ENCODE results near the gene TMEM87B. TPM values are rescaled to one million over a fixed set of nuclear protein-coding genes. Genes with fewer than 3 reads are reported as not detected.

Gene TMEM87B
- total RNA-seq, 4 donors from 2014 or later = 20.8 to 31.4 (median 26.5) TPM

DNA sequence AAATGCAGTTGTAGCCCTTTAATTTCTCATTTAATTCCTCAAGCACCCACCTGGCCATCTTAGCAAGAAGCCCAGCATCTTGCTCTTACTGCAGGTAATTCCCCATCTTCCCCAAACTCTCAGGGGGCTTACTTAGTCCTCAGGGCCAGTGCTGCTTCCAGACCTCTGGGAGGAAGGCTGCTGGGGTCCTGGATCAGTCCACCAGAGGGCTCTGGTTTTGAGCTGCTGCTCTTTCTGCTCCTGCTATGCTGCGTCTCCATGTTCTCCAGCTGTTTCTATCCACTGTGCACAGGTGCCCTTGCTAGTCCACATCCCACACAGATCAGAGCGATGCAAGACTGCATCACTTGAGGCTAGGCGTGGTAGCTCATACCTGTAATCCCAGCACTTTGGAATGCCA, 34.5 kb upstream of the TMEM87B start:
- Histone ChIP-seq H3K4me1 (no peaks in the 10 kb centered on the region), H3K27ac (no peak overlapping the region), H3K36me3 (peaks cover 36% of the 10 kb centered on the region), H3K9me3 (no peaks in the 10 kb centered on the region), H3K27me3 (no peaks in the 10 kb centered on the region), H3K4me3 (no peak overlapping the region)
- no peak for TF ChIP-seq POLR2A (IDR thresholded peaks at IDR 0.05)
- TF ChIP-seq, protein P1, sequence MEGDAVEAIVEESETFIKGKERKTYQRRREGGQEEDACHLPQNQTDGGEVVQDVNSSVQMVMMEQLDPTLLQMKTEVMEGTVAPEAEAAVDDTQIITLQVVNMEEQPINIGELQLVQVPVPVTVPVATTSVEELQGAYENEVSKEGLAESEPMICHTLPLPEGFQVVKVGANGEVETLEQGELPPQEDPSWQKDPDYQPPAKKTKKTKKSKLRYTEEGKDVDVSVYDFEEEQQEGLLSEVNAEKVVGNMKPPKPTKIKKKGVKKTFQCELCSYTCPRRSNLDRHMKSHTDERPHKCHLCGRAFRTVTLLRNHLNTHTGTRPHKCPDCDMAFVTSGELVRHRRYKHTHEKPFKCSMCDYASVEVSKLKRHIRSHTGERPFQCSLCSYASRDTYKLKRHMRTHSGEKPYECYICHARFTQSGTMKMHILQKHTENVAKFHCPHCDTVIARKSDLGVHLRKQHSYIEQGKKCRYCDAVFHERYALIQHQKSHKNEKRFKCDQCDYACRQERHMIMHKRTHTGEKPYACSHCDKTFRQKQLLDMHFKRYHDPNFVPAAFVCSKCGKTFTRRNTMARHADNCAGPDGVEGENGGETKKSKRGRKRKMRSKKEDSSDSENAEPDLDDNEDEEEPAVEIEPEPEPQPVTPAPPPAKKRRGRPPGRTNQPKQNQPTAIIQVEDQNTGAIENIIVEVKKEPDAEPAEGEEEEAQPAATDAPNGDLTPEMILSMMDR (IDR thresholded peaks at IDR 0.05) = no peak
- no peak for TF ChIP-seq POLR2AphosphoS5 (IDR thresholded peaks at IDR 0.05)
- TF ChIP-seq EP300 (IDR thresholded peaks at IDR 0.05) = no peak
- DNase-seq (ENCODE audit: low spot score in 2 of 2) = no peak
- WGBS = 93% methylated on average over 3 of the region's 3 CpGs

DNA sequence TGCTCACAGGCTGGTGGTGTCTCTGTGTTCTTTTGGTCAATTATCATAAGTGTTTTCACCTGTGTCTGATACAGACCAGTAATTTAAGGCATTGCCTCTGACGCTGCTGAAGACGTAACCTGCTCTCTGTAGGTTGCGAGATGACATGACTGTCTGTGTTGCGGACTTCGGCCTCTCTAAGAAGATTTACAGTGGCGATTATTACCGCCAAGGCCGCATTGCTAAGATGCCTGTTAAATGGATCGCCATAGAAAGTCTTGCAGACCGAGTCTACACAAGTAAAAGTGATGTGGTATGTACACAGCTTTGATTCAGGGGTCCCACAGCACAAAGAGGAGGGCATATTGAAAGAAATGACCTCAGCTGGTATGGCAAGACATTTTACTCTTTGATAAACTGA, 33.8 kb upstream of the TMEM87B start:
- H3K4me1 ChIP-seq = no peaks in the 10 kb centered on the region
- WGBS = 84% methylated on average over 10 of the region's 10 CpGs
- no peaks in the 10 kb centered on the region for H3K9me3 ChIP-seq
- TF ChIP-seq, protein P1 (IDR thresholded peaks at IDR 0.05) = no peak
- no peak for TF ChIP-seq EP300 (IDR thresholded peaks at IDR 0.05)
- TF ChIP-seq POLR2AphosphoS5 (IDR thresholded peaks at IDR 0.05) = no peak
- TF ChIP-seq POLR2A (IDR thresholded peaks at IDR 0.05) = no peak
- no peaks in the 10 kb centered on the region for H3K27me3 ChIP-seq
- peaks cover 35% of the 10 kb centered on the region for H3K36me3 ChIP-seq
- H3K4me3 ChIP-seq = no peak overlapping the region
- H3K27ac ChIP-seq = no peak overlapping the region
- DNase-seq (ENCODE audit: low spot score in 2 of 2) = no peak

DNA sequence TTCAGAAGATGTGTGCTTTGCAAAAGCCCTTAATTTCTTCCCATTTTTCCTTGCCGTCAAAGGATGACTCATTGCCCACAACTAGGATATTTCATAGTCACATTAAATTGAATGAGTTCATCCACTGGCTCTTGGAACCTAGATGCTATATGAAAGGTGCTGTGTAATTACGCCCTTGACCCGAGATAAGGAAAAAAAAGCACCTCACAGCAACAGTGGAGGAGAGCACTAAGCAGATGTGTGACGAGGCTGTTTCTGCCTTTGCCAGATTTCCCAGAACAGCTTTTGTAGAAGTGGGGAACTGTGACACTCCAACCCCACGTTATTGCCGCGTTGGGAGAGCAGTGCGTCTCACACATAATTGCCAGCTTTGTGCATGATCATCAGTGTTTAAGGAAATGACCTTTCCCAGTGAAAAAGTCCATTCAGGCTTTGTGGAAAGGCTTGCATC, 33.3 kb upstream of the TMEM87B start:
- DNase-seq (ENCODE audit: low spot score in 2 of 2) = no peak
- peaks cover 33% of the 10 kb centered on the region for H3K36me3 ChIP-seq
- H3K4me3 ChIP-seq = no peak overlapping the region
- WGBS = 89% methylated on average over 8 of the region's 8 CpGs
- H3K9me3 ChIP-seq = no peaks in the 10 kb centered on the region
- TF ChIP-seq POLR2AphosphoS5 (IDR thresholded peaks at IDR 0.05) = no peak
- TF ChIP-seq POLR2A (IDR thresholded peaks at IDR 0.05) = no peak
- H3K27me3 ChIP-seq = no peaks in the 10 kb centered on the region
- no peaks in the 10 kb centered on the region for H3K4me1 ChIP-seq
- no peak overlapping the region for H3K27ac ChIP-seq

DNA sequence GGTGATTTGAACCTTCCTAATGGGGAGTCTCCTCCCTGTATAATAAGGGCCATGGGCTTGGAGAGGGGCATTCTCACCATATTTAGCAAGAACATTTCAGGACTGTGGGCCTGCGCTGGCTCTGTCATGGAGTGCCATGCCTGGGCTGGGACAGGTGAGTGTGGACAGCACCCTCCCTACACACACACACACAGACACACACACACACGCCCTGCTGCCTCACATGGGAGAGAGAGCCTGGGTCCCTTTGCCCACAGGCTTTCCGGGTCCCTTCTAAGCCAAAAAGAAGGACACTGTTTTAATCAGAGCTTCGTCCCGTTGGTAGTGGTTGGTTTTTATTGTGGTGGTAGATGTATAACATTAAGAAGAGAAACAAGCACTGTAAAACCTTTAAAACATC, 31.4 kb upstream of the TMEM87B start:
- TF ChIP-seq, protein P1 (IDR thresholded peaks at IDR 0.05) = no peak
- TF ChIP-seq POLR2AphosphoS5 (IDR thresholded peaks at IDR 0.05) (no peak), POLR2A (IDR thresholded peaks at IDR 0.05) (no peak), EP300 (IDR thresholded peaks at IDR 0.05) (no peak)
- WGBS = 92% methylated on average over 5 of the region's 5 CpGs
- DNase-seq (ENCODE audit: low spot score in 2 of 2) = no peak

DNA sequence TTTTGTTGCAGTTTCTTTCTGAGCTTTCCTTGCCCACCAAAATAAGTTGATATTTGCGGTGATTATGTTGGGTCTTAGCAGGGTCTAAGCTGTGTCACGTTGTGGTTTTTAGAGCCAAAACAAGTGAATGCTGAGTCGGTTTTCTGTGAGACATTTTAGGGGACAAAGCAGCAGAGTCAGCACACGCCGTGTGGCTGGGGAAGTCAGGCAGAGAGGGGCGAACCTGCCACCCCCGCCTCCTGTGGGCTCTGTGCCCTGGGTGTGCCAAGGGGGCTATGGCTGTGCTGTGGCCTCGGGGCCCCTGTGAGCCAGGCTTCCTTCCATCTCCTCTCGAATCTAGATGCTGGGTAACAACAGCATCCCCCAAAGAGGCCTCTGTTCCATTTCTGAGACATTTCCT, 30.8 kb upstream of the TMEM87B start:
- Histone ChIP-seq H3K27me3 (no peaks in the 10 kb centered on the region), H3K9me3 (no peaks in the 10 kb centered on the region), H3K27ac (no peak overlapping the region), H3K4me3 (no peak overlapping the region), H3K4me1 (no peaks in the 10 kb centered on the region), H3K36me3 (peaks cover 33% of the 10 kb centered on the region)
- no peak for TF ChIP-seq POLR2AphosphoS5 (IDR thresholded peaks at IDR 0.05)
- TF ChIP-seq POLR2A (IDR thresholded peaks at IDR 0.05) = no peak
- TF ChIP-seq EP300 (IDR thresholded peaks at IDR 0.05) = no peak
- TF ChIP-seq, protein P1 (IDR thresholded peaks at IDR 0.05) = no peak
- 81% methylated on average over 5 of the region's 9 CpGs for WGBS
- DNase-seq (ENCODE audit: low spot score in 2 of 2) = no peak

More for the DNA sequence above, 31.4 kb upstream of the TMEM87B start:
- H3K27me3 ChIP-seq = no peaks in the 10 kb centered on the region
- no peaks in the 10 kb centered on the region for H3K9me3 ChIP-seq
- no peaks in the 10 kb centered on the region for H3K4me1 ChIP-seq
- no peak overlapping the region for H3K27ac ChIP-seq
- peaks cover 33% of the 10 kb centered on the region for H3K36me3 ChIP-seq
- no peak overlapping the region for H3K4me3 ChIP-seq

Data from suprapubic skin (tissue), 4 donors.